GM12878 (cell line): ENCODE results near the gene NOP10. TPM values are rescaled to one million over a fixed set of nuclear protein-coding genes. Genes with fewer than 3 reads are reported as not detected.

ENCODE experiments used
- ATAC-seq: fragments of 200-7000 bp; cut with Tn5 transposase; 3 replicates; pipeline ENCODE4 v1.9.1; 2020; ENCODE audit warnings: mild to moderate bottlenecking, moderate library complexity
- BruUV-seq: library from RNA; stranded (reverse); fragments of 400-500 nt; replicated peaks from 2 replicates; lab custom pipeline; 2021; lab: Mats Ljungman, UMichigan
- CTCF ChIA-PET: fragments of 300-600 bp; sonication (Branson Sonifier 250); formaldehyde crosslinking; extraction: SDS; loops from one replicate; lab custom pipeline; 2021; ENCODE audit warnings: inconsistent platforms; lab: Yijun Ruan, JAX
- POLR2A ChIA-PET: fragments of 350-600 bp; formaldehyde crosslinking; extraction: SDS; loops from one replicate; lab custom pipeline; 2021; ENCODE audit warnings: inconsistent platforms; lab: Charles Lee
- RAD21 ChIA-PET: fragments of 300-600 bp; sonication (Branson Sonifier 250); formaldehyde crosslinking; loops from one replicate; lab custom pipeline; 2023; ENCODE audit warnings: antibody characterized with exemption; ENCODE audit not compliant: unreplicated experiment; lab: Charles Lee
- SMC1A ChIA-PET: fragments of 300-600 bp; sonication (Branson Sonifier 250); formaldehyde crosslinking; loops from one replicate; lab custom pipeline; 2023; ENCODE audit not compliant: unreplicated experiment, uncharacterized antibody; lab: Charles Lee
- DNase-seq: peaks from one replicate; pipeline ENCODE4 v3.0.0-alpha.2; 2011; ENCODE audit warnings: low read depth, low spot score
- FAIRE-seq: peaks from 3 replicates; lab custom pipeline; 2011; peaks lifted over from hg19 to GRCh38; lab: Jason Lieb, UNC
- H2AFZ ChIP-seq: 2 replicates; pipeline ENCODE4 v1.6.0; 2011; ENCODE audit warnings: low read depth, low read length, control low read depth; ENCODE audit not compliant: control insufficient read depth
- H3K27ac ChIP-seq: 2 replicates; pipeline ENCODE4 v1.5.1; 2011; ENCODE audit warnings: control low read depth; ENCODE audit not compliant: control insufficient read depth, insufficient read depth
- H3K27me3 ChIP-seq, 2 experiments: replicated peaks in 1 of 2; 2 replicates each; pipeline versions ENCODE4 v1.6.0 to v1.6.1; 2011; ENCODE audit warnings: low read length in 1 of 2; ENCODE audit not compliant: control insufficient read depth in 2 of 2, insufficient read depth in 2 of 2
- H3K36me3 ChIP-seq, 2 experiments: 2 replicates each; pipeline ENCODE4 v1.5.1; 2011; ENCODE audit warnings: low read length in 1 of 2; ENCODE audit not compliant: control insufficient read depth in 2 of 2, insufficient read depth in 2 of 2
- H3K4me1 ChIP-seq: 2 replicates; pipeline ENCODE4 v1.6.1; 2011; ENCODE audit warnings: mild to moderate bottlenecking, low read length, moderate library complexity, mixed read lengths; ENCODE audit not compliant: control insufficient read depth, insufficient read depth
- H3K4me2 ChIP-seq: 2 replicates; pipeline ENCODE4 v1.6.0; 2011; ENCODE audit warnings: control low read depth; ENCODE audit not compliant: control insufficient read depth, insufficient read depth
- H3K4me3 ChIP-seq: fragments of 200-600 bp; sonication (generic); 2 replicates; pipeline ENCODE4 v1.5.1; 2016
- H3K79me2 ChIP-seq: 2 replicates; pipeline ENCODE4 v1.6.0; 2011; ENCODE audit warnings: low read length; ENCODE audit not compliant: control insufficient read depth, insufficient read depth
- H3K9ac ChIP-seq: 2 replicates; pipeline ENCODE4 v1.8.0; 2011; ENCODE audit warnings: low read length, control low read depth, mixed read lengths; ENCODE audit not compliant: control insufficient read depth, insufficient read depth
- H3K9me3 ChIP-seq: replicated peaks from 3 replicates; pipeline ENCODE4 v1.5.1; 2011; ENCODE audit warnings: mild to moderate bottlenecking, low read length; ENCODE audit not compliant: control insufficient read depth, insufficient read depth
- H4K20me1 ChIP-seq: 2 replicates; pipeline ENCODE4 v1.6.0; 2011; ENCODE audit not compliant: control insufficient read depth, insufficient read depth
- ATF2 ChIP-seq: IDR thresholded peaks from 2 replicates; pipeline ENCODE4 v1.6.1; 2012; ENCODE audit warnings: low read length, inconsistent platforms
- CBX3 ChIP-seq: fragments of 200-600 bp; sonication (generic); IDR thresholded peaks from 2 replicates; pipeline ENCODE4 v1.6.1; 2016; ENCODE audit warnings: low read depth, borderline replicate concordance
- CBX5 ChIP-seq: sonication (generic); IDR thresholded peaks from 2 replicates; pipeline ENCODE4 v1.6.1; 2016; ENCODE audit warnings: low read depth, moderate library complexity, mild to moderate bottlenecking, inconsistent platforms
- MEF2B ChIP-seq: fragments of 450-650 bp; IDR thresholded peaks from 2 replicates; pipeline ENCODE4 v1.6.1; 2018; ENCODE audit warnings: mild to moderate bottlenecking, moderate library complexity; ENCODE audit not compliant: partially characterized antibody, poor library complexity, severe bottlenecking
- MXI1 ChIP-seq: fragments of 150-350 bp; IDR thresholded peaks from 2 replicates; pipeline ENCODE4 v1.6.1; 2011; ENCODE audit warnings: low read depth, mild to moderate bottlenecking, inconsistent platforms, low read length, improper control_type of control experiment
- NFIC ChIP-seq: IDR thresholded peaks from 2 replicates; pipeline ENCODE4 v1.6.1; 2012; ENCODE audit warnings: low read depth, mild to moderate bottlenecking, inconsistent platforms, low read length, moderate library complexity
- SIN3A ChIP-seq: IDR thresholded peaks from 2 replicates; pipeline ENCODE4 v1.6.1; 2012; ENCODE audit warnings: low read depth, low read length, improper control_type of control experiment
- SIX5 ChIP-seq: IDR thresholded peaks from 2 replicates; pipeline ENCODE4 v1.6.1; 2011; ENCODE audit warnings: mild to moderate bottlenecking, low read depth, low read length, moderate library complexity; ENCODE audit not compliant: severe bottlenecking
- SMAD5 ChIP-seq: IDR thresholded peaks from 2 replicates; pipeline ENCODE4 v1.6.1; 2016; ENCODE audit warnings: antibody characterized with exemption, low read depth
- SPI1 ChIP-seq: IDR thresholded peaks from 2 replicates; pipeline ENCODE4 v1.6.1; 2011; ENCODE audit warnings: low read depth, mild to moderate bottlenecking, low read length, moderate library complexity, borderline replicate concordance; ENCODE audit not compliant: insufficient read depth
- SUPT20H ChIP-seq: IDR thresholded peaks from 2 replicates; pipeline ENCODE4 v1.6.1; 2011; ENCODE audit warnings: low read depth, mild to moderate bottlenecking, low read length, moderate library complexity, borderline replicate concordance; ENCODE audit not compliant: control insufficient read depth
- ZZZ3 ChIP-seq: IDR thresholded peaks from 2 replicates; pipeline ENCODE4 v1.6.1; 2011; ENCODE audit warnings: low read depth; ENCODE audit not compliant: control insufficient read depth, insufficient read length
- WGBS: methylation state at CpG from one replicate; pipeline ENCODE4 v1.1.6; 2016; ENCODE audit warnings: low lambda C conversion rate; ENCODE audit not compliant: insufficient replicate concordance, insufficient coverage; ENCODE audit errors: missing lambda C conversion rate; 5-methylcytosine and 5-hydroxymethylcytosine counted together
- in situ Hi-C: fragments of 300-500 bp; cut with MboI; formaldehyde crosslinking; loops from 9 replicates; pipeline ENCODE4 v1.14.3; 2018; ENCODE audit warnings: mixed read lengths
- intact Hi-C: fragments of 100-400 bp; cut with micrococcal nuclease; formaldehyde crosslinking; loops from one replicate; pipeline ENCODE4 v1.14.2; 2022; ENCODE audit not compliant: unreplicated experiment
- polyA plus RNA-seq, 11 experiments: library from polyadenylated mRNA; depleted of rRNA in 4 of 11; unstranded in 6 of 11; stranded (reverse) in 5 of 11; fragments of >200 nt; fragmentation: Nextera tagmentation in 4 of 11; fragmentation: Illumina TruSeq in 1 of 11; extraction: Ambion mirVana in 4 of 11; extraction: Trizol in 1 of 11; gene quantifications; 1 replicate in 1 of 11; 2 replicates in 10 of 11; pipeline versions ENCODE4 v1.2.1 to v1.2.3, GENCODE V29; 2011 to 2016; ENCODE audit warnings: inconsistent platforms in 2 of 11, missing spikeins in 2 of 11, low read depth in 1 of 11
- total RNA-seq, 4 experiments: library from RNA; depleted of rRNA in 3 of 4; stranded (reverse); fragments of >200 nt in 3 of 4; fragmentation: Illumina TruSeq in 1 of 4; extraction: Trizol in 1 of 4; gene quantifications; 2 replicates each; pipeline versions ENCODE4 v1.2.1 to v1.2.3, GENCODE V29; 2013 to 2021
- TF ChIP-seq, protein P1 (sequence below): fragments of 450-650 bp; IDR thresholded peaks from 2 replicates; pipeline ENCODE4 v1.6.1; 2016; ENCODE audit warnings: mild to moderate bottlenecking, moderate library complexity, borderline replicate concordance
- TF ChIP-seq, protein P2 (sequence below): IDR thresholded peaks from 2 replicates; pipeline ENCODE4 v1.6.1; 2011; ENCODE audit warnings: borderline replicate concordance, low read depth, mild to moderate bottlenecking, moderate library complexity, low read length; ENCODE audit not compliant: insufficient read depth, poor library complexity, severe bottlenecking
- TF ChIP-seq, protein P3 (sequence below): fragments of 450-650 bp; IDR thresholded peaks from 2 replicates; pipeline ENCODE4 v1.6.1; 2017; ENCODE audit warnings: borderline replicate concordance

The NOP10 gene
- total and polyA plus RNA-seq, 10 of the 15 experiments (the other 5 are each of a cell fraction or from before 2014, with no cell fraction given) = 225 to 1,778 (median 537) TPM

GRCh38 chr15:34374816-34375215 lies 31.9 kb upstream of the NOP10 start (continued):
- TF ChIP-seq, protein P1, sequence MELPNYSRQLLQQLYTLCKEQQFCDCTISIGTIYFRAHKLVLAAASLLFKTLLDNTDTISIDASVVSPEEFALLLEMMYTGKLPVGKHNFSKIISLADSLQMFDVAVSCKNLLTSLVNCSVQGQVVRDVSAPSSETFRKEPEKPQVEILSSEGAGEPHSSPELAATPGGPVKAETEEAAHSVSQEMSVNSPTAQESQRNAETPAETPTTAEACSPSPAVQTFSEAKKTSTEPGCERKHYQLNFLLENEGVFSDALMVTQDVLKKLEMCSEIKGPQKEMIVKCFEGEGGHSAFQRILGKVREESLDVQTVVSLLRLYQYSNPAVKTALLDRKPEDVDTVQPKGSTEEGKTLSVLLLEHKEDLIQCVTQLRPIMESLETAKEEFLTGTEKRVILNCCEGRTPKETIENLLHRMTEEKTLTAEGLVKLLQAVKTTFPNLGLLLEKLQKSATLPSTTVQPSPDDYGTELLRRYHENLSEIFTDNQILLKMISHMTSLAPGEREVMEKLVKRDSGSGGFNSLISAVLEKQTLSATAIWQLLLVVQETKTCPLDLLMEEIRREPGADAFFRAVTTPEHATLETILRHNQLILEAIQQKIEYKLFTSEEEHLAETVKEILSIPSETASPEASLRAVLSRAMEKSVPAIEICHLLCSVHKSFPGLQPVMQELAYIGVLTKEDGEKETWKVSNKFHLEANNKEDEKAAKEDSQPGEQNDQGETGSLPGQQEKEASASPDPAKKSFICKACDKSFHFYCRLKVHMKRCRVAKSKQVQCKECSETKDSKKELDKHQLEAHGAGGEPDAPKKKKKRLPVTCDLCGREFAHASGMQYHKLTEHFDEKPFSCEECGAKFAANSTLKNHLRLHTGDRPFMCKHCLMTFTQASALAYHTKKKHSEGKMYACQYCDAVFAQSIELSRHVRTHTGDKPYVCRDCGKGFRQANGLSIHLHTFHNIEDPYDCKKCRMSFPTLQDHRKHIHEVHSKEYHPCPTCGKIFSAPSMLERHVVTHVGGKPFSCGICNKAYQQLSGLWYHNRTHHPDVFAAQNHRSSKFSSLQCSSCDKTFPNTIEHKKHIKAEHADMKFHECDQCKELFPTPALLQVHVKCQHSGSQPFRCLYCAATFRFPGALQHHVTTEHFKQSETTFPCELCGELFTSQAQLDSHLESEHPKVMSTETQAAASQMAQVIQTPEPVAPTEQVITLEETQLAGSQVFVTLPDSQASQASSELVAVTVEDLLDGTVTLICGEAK = no peak
- TF ChIP-seq SIN3A = no peak
- TF ChIP-seq, protein P2, sequence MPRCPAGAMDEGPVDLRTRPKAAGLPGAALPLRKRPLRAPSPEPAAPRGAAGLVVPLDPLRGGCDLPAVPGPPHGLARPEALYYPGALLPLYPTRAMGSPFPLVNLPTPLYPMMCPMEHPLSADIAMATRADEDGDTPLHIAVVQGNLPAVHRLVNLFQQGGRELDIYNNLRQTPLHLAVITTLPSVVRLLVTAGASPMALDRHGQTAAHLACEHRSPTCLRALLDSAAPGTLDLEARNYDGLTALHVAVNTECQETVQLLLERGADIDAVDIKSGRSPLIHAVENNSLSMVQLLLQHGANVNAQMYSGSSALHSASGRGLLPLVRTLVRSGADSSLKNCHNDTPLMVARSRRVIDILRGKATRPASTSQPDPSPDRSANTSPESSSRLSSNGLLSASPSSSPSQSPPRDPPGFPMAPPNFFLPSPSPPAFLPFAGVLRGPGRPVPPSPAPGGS = no peak

DNA sequence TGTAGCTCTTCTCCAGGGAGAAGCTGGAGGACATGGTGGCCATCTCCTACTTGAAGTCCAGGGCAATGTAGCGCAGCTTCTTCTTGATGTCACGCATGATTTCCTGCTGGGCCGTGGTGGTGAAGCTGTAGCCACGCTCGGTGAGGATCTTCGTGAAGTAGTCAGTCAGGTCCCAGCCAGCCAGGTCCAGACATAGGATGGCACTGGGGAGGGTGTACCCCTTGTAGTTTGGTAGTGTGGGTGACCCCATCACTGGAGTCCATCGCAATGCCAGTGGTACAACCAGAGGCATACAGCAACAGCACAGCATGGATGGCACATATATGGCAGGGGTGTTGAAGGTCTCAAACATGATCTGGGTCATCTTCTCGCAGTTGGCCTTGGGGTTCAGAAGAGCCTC lies 31.0 kb upstream of the NOP10 start:
- peaks cover 14% of the 10 kb centered on the region for H3K4me1 ChIP-seq
- POLR2A ChIA-PET = no interaction called here
- no peaks in the 10 kb centered on the region for H3K36me3 ChIP-seq
- in situ Hi-C loops = no loop called here
- no peak for ATAC-seq
- WGBS = 95% methylated on average over 8 of the region's 8 CpGs
- no peaks in the 10 kb centered on the region for H3K79me2 ChIP-seq
- RAD21 ChIA-PET = no interaction called here
- BruUV-seq = no TSS peak
- no peak overlapping the region for H2AFZ ChIP-seq
- SMC1A ChIA-PET = no interaction called here
- H3K9ac ChIP-seq = no peak overlapping the region
- no peaks in the 10 kb centered on the region for H4K20me1 ChIP-seq
- H3K4me3 ChIP-seq = no peak overlapping the region
- no peak overlapping the region for H3K27ac ChIP-seq
- H3K27me3 ChIP-seq = no peaks in the 10 kb centered on the region
- DNase-seq = no peak
- H3K9me3 ChIP-seq = no peaks in the 10 kb centered on the region
- no peak overlapping the region for H3K4me2 ChIP-seq
- CTCF ChIA-PET = no interaction called here
- intact Hi-C loops = no loop called here
- FAIRE-seq = no peak
- TF ChIP-seq CBX3 (no peak), SUPT20H (no peak), ATF2 (no peak), SPI1 (no peak), ZZZ3 (no peak), MEF2B (no peak), SIX5 (no peak), CBX5 (no peak), NFIC (no peak), SMAD5 (no peak), MXI1 (no peak)
- TF ChIP-seq, protein P3, sequence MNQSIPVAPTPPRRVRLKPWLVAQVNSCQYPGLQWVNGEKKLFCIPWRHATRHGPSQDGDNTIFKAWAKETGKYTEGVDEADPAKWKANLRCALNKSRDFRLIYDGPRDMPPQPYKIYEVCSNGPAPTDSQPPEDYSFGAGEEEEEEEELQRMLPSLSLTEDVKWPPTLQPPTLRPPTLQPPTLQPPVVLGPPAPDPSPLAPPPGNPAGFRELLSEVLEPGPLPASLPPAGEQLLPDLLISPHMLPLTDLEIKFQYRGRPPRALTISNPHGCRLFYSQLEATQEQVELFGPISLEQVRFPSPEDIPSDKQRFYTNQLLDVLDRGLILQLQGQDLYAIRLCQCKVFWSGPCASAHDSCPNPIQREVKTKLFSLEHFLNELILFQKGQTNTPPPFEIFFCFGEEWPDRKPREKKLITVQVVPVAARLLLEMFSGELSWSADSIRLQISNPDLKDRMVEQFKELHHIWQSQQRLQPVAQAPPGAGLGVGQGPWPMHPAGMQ = no peak
